K562 (cell line): ENCODE results near the gene SRCAP. TPM values are rescaled to one million over a fixed set of nuclear protein-coding genes. Genes with fewer than 3 reads are reported as not detected.
A peak's percentile ranks its signal among the peaks of the same experiment; 100 is the strongest.

Experiments used
- ATAC-seq: fragments of 200-7000 bp; cut with Tn5 transposase; 3 replicates; pipeline ENCODE4 v1.9.1; 2020; ENCODE audit warnings: moderate library complexity
- BruUV-seq: library from RNA; stranded (reverse); fragments of 400-500 nt; replicated peaks from 2 replicates; lab custom pipeline; 2021; lab: Mats Ljungman, UMichigan
- CTCF ChIA-PET: fragments of 300-600 bp; formaldehyde crosslinking; extraction: SDS; loops from one replicate; lab custom pipeline; 2021; ENCODE audit warnings: low intra/inter-chr PET ratio; lab: Yijun Ruan, JAX
- POLR2A ChIA-PET: fragments of 300-600, 350-650 bp; sonication (Branson Sonifier 250); formaldehyde crosslinking; extraction: SDS; loops from one replicate; lab custom pipeline; 2021; ENCODE audit warnings: antibody characterized with exemption, inconsistent platforms; lab: Yijun Ruan, JAX
- DNase-seq, 4 experiments: peaks; one replicate each; pipeline versions ENCODE4 v3.0.0 to v3.0.0-alpha.2; 2011 to 2018; ENCODE audit warnings: low spot score in 3 of 4, mixed read lengths in 3 of 4; ENCODE audit errors: extremely low read depth in 1 of 4
- FAIRE-seq: peaks from 2 replicates; lab custom pipeline; 2011; peaks lifted over from hg19 to GRCh38; lab: Jason Lieb, UNC
- H2AFZ ChIP-seq: 2 replicates; pipeline ENCODE4 v1.6.0; 2011; ENCODE audit warnings: low read depth, low read length, control low read depth, inconsistent platforms
- H3K27ac ChIP-seq: fragments of 200-600 bp; 3 replicates; pipeline ENCODE4 v1.8.0; 2011; ENCODE audit warnings: low read depth, mild to moderate bottlenecking, control low read depth, inconsistent platforms, low read length, moderate library complexity, mixed read lengths; ENCODE audit errors: extremely low read depth
- H3K27me3 ChIP-seq, 2 experiments: fragments of 300-600 bp in 1 of 2; 2 replicates in 1 of 2; 3 replicates in 1 of 2; pipeline versions ENCODE4 v1.6.0 to v1.8.0; 2011; ENCODE audit warnings: inconsistent platforms in 2 of 2, low read length in 2 of 2, mild to moderate bottlenecking in 1 of 2, mixed read lengths in 1 of 2, moderate library complexity in 1 of 2; ENCODE audit not compliant: control insufficient read depth in 2 of 2, insufficient read depth in 2 of 2
- H3K36me3 ChIP-seq: fragments of 300-600 bp; 3 replicates; pipeline ENCODE4 v1.8.0; 2011; ENCODE audit warnings: mild to moderate bottlenecking, low read length, inconsistent platforms; ENCODE audit not compliant: control insufficient read depth, insufficient read depth
- H3K4me1 ChIP-seq, 2 experiments: fragments of 200-600 bp in 1 of 2; replicated peaks in 1 of 2; 2 replicates in 1 of 2; 3 replicates in 1 of 2; pipeline versions ENCODE4 v1.5.1 to v1.8.0; 2011; ENCODE audit warnings: inconsistent platforms in 2 of 2, low read length in 2 of 2, mild to moderate bottlenecking in 1 of 2, mixed read lengths in 1 of 2, moderate library complexity in 1 of 2; ENCODE audit not compliant: control insufficient read depth in 2 of 2, insufficient read depth in 2 of 2
- H3K4me2 ChIP-seq: 2 replicates; pipeline ENCODE4 v1.6.1; 2011; ENCODE audit warnings: low read length, control low read depth, inconsistent platforms, mixed read lengths; ENCODE audit not compliant: insufficient read depth
- H3K4me3 ChIP-seq: fragments of 200-600 bp; sonication (generic), shearing (Covaris generic); 2 replicates; pipeline ENCODE4 v1.5.1; 2016; ENCODE audit warnings: control low read depth, inconsistent platforms
- H3K79me2 ChIP-seq: fragments of 200-600 bp; 3 replicates; pipeline ENCODE4 v1.8.0; 2011; ENCODE audit warnings: low read length, inconsistent platforms; ENCODE audit not compliant: control insufficient read depth, insufficient read depth
- H3K9ac ChIP-seq, 2 experiments: 2 replicates each; pipeline versions ENCODE4 v1.6.0 to v1.6.1; 2011; ENCODE audit warnings: low read depth in 2 of 2, low read length in 2 of 2, control low read depth in 1 of 2, inconsistent platforms in 1 of 2, mild to moderate bottlenecking in 1 of 2, mixed read lengths in 1 of 2; ENCODE audit not compliant: insufficient read depth in 1 of 2
- H3K9me1 ChIP-seq: one replicate; pipeline ENCODE4 v1.6.0; 2011; ENCODE audit warnings: inconsistent platforms, mild to moderate bottlenecking, low read length, moderate library complexity; ENCODE audit not compliant: control insufficient read depth, insufficient read depth
- H3K9me3 ChIP-seq: replicated peaks from 2 replicates; pipeline ENCODE4 v1.5.1; 2011; ENCODE audit warnings: low read depth, low read length, inconsistent platforms; ENCODE audit not compliant: control insufficient read depth, insufficient read depth
- H4K20me1 ChIP-seq: replicated peaks from 2 replicates; pipeline ENCODE4 v1.6.1; 2011; ENCODE audit warnings: low read length, inconsistent platforms, mixed read lengths; ENCODE audit not compliant: control insufficient read depth, insufficient read depth
- CHD4 ChIP-seq: fragments of 200-600 bp; sonication (generic); IDR thresholded peaks from 3 replicates; pipeline ENCODE4 v1.6.1; 2012; ENCODE audit warnings: low read depth, mild to moderate bottlenecking, mixed read lengths, low read length, inconsistent platforms; ENCODE audit not compliant: insufficient read depth, insufficient replicate concordance, poor library complexity, severe bottlenecking
- GABPB2 ChIP-seq: fragments of 250-450 bp; sonication (Bioruptor Pico); conservative IDR thresholded peaks from 2 replicates; pipeline ENCODE4 v1.5.1; 2021; ENCODE audit warnings: mild to moderate bottlenecking
- KDM5B ChIP-seq: fragments of 200-600 bp; sonication (generic); IDR thresholded peaks from 2 replicates; pipeline ENCODE4 v1.6.1; 2012; ENCODE audit warnings: low read depth, mild to moderate bottlenecking, moderate library complexity, low read length, control low read depth, inconsistent platforms; ENCODE audit not compliant: insufficient replicate concordance
- KLF13 ChIP-seq: fragments of 450-650 bp; IDR thresholded peaks from 2 replicates; pipeline ENCODE4 v1.6.1; 2016; ENCODE audit warnings: missing genetic modification characterization, low read depth, mild to moderate bottlenecking, missing compliant biosample characterization, moderate library complexity, borderline replicate concordance
- NR4A1 ChIP-seq, 2 experiments: fragments of 250-450 bp in 1 of 2; fragments of 450-650 bp in 1 of 2; sonication (Bioruptor Pico) in 1 of 2; IDR thresholded peaks; 2 replicates each; pipeline versions ENCODE4 v1.4.0 to v1.6.1; 2016 to 2020; ENCODE audit warnings: mild to moderate bottlenecking in 2 of 2, missing compliant biosample characterization in 1 of 2, missing genetic modification characterization in 1 of 2, moderate library complexity in 1 of 2
- ZC3H11A ChIP-seq: IDR thresholded peaks from 2 replicates; pipeline ENCODE4 v1.6.1; 2012; ENCODE audit warnings: low read depth, low read length, improper control_type of control experiment
- WGBS: fragments of 100-300 bp; shearing (Covaris generic); methylation state at CpG from one replicate; pipeline ENCODE4 v1.1.6; 2016; ENCODE audit warnings: low coverage, mixed read lengths; ENCODE audit not compliant: insufficient coverage; ENCODE audit errors: missing lambda C conversion rate; 5-methylcytosine and 5-hydroxymethylcytosine counted together
- in situ Hi-C: fragments of 300-500 bp; cut with MboI; formaldehyde crosslinking; loops from 4 replicates; pipeline ENCODE4 v1.15.0; 2018; ENCODE audit warnings: inconsistent platforms, mixed read lengths
- intact Hi-C: fragments of 100-400 bp; cut with micrococcal nuclease; formaldehyde crosslinking; loops from 2 replicates; pipeline ENCODE4 v1.14.2; 2022
- polyA plus RNA-seq, 8 experiments: library from polyadenylated mRNA; depleted of rRNA in 4 of 8; stranded (reverse) in 5 of 8; unstranded in 3 of 8; fragments of >200 nt; fragmentation: Nextera tagmentation in 2 of 8; fragmentation: Illumina TruSeq in 1 of 8; extraction: Ambion mirVana in 2 of 8; extraction: Trizol in 1 of 8; gene quantifications; 2 replicates each; pipeline versions ENCODE4 v1.2.1 to v1.2.3, GENCODE V29; 2011 to 2014; ENCODE audit warnings: inconsistent platforms in 1 of 8, missing spikeins in 1 of 8
- total RNA-seq, 7 experiments: library from RNA; depleted of rRNA in 6 of 7; stranded (reverse); fragments of >200 nt in 6 of 7; fragmentation: Illumina TruSeq in 2 of 7; extraction: Trizol in 2 of 7; gene quantifications; 2 replicates each; pipeline versions ENCODE4 v1.2.1 to v1.2.3, GENCODE V29; 2011 to 2021; ENCODE audit warnings: low replicate concordance in 1 of 7

SRCAP gene
- total and polyA plus RNA-seq, 9 of the 15 experiments (the other 6 are each of a cell fraction or from before 2014, with no cell fraction given), result 0.21 to 62.6 (median 5.8) TPM

GRCh38 chr16:30706046-30706445, 7.1 kb downstream of the SRCAP start:
- Histone ChIP-seq H4K20me1 (no peaks in the 10 kb centered on the region), H3K4me1 (no peaks in the 10 kb centered on the region), H3K9me3 (no peaks in the 10 kb centered on the region), H3K9ac (peak overlapping the region in 1 of 2 experiments; percentile 45; a peak in 1 of 4 replicates), H3K4me3 (no peak overlapping the region), H2AFZ (no peak overlapping the region), H3K27me3 (no peaks in the 10 kb centered on the region), H3K27ac (no peak overlapping the region), H3K9me1 (no peaks in the 10 kb centered on the region), H3K79me2 (peaks cover 22% of the 10 kb centered on the region), H3K4me2 (no peak overlapping the region), H3K36me3 (peaks cover 94% of the 10 kb centered on the region)
- FAIRE-seq (no peak), ATAC-seq (no peak), DNase-seq (no peak)
- intact Hi-C loops, result no loop called here
- ChIA-PET POLR2A (interaction anchor here (0.7 to 1.6 kb wide), 7 partner anchors 9 to 25 kb away, joined by 3 to 6 read pairs (median 4); no protein-coding TSS in a partner anchor), CTCF (no interaction called here)
- in situ Hi-C loops, result no loop called here
- BruUV-seq, result no TSS peak
- 87% methylated on average over 5 of the region's 6 CpGs for WGBS
- no peak for TF ChIP-seq KLF13
- TF ChIP-seq GABPB2, result no peak
- no peak for TF ChIP-seq ZC3H11A
- no peak for TF ChIP-seq CHD4
- TF ChIP-seq NR4A1 (CRISPR knock-in tag; IDR thresholded peaks at IDR 0.05), result no peak
- no peak for TF ChIP-seq NR4A1 (tag; IDR thresholded peaks at IDR 0.05)

- no peaks in the 10 kb centered on the region for H3K9me1 ChIP-seq
- H3K9ac ChIP-seq, result no peak overlapping the region
- ATAC-seq, result no peak
- peaks cover 96% of the 10 kb centered on the region for H3K36me3 ChIP-seq
- H3K9me3 ChIP-seq, result no peaks in the 10 kb centered on the region
- H3K4me3 ChIP-seq, result no peak overlapping the region
- in situ Hi-C loops (no loop called here), intact Hi-C loops (loop anchor here (10.0 kb wide), 1 partner anchor 64 kb away; no protein-coding TSS in a partner anchor)
- H2AFZ ChIP-seq, result no peak overlapping the region
- peaks cover 5% of the 10 kb centered on the region; the same call in 1 of the 3 replicates for H3K79me2 ChIP-seq
- no peak for FAIRE-seq
- WGBS, result 99% methylated on average over 4 of the region's 4 CpGs
- no peak overlapping the region for H3K27ac ChIP-seq
- no peaks in the 10 kb centered on the region for H3K27me3 ChIP-seq
- no peaks in the 10 kb centered on the region for H4K20me1 ChIP-seq
- no peak for TF ChIP-seq KDM5B
- TF ChIP-seq, all 486 proteins: peak for 0
- BruUV-seq, result no TSS peak
- POLR2A ChIA-PET, result interaction anchor here (0.8 to 1.5 kb wide), 7 partner anchors 11 to 245 kb away, joined by 3 to 7 read pairs (median 4); no protein-coding TSS in a partner anchor
- no peak for DNase-seq
- H3K4me1 ChIP-seq, result no peaks in the 10 kb centered on the region
- CTCF ChIA-PET, result no interaction called here
- H3K4me2 ChIP-seq, result no peak overlapping the region
Measured at GRCh38 chr16:30710971-30711370, 12.0 kb downstream of the SRCAP start.
